Measurements from ENCODE around the gene RASL11B.
A peak's percentile ranks its signal among the peaks of the same experiment; 100 is the strongest.

RASL11B gene

DNA sequence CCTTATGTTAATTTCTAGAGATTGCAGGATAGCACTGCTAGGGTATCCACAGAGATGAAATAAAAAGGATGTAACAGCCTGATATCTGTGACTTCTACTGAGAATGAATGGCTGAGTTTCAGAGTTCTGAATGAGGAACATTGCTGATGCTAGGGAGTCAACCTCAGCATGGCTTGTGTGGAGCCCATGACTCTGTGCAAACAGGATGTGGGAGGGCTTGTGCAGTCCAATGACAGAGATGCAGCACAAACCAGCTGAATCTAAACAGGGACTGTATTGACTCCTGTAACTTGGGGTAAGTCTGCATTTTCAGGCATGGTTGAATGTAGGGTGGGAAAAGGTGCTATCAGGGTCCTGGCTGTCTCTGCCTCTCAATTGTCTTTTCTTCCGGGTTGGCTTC, 5.3 kb upstream of the RASL11B start:
- no peak for DNase-seq (ENCODE audit: extremely low read depth, low read depth)
- no peak for TF ChIP-seq CTCF (IDR thresholded peaks at IDR 0.05; ENCODE audit: low read depth, low read length)

DNA sequence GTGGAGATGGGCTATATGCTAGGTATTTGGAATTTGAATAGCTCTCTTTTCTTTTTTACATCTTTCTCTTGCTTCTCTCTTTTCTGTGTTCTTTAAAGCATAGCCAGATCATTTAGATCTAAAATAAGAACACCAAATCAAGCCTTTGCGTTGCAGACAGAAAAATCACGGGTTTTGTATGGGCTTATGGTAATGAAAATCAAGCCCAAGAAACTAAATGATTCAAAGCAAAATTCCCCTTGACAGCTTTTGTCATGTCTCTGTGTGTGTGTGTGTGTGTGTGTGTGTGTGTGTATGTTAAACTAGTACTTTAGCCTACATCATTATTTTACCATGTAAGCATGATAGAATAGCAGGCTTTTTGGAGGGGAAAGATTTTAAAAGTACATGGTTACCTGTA, 1.8 kb upstream of the RASL11B start:
- no peak for DNase-seq (ENCODE audit: extremely low read depth, low read depth)
- no peak for TF ChIP-seq CTCF (IDR thresholded peaks at IDR 0.05; ENCODE audit: low read depth, low read length)

GRCh38 chr4:52861171-52861823, 820 bp upstream of the RASL11B start:
- no peak for DNase-seq (ENCODE audit: extremely low read depth, low read depth)
- no peak for TF ChIP-seq CTCF (IDR thresholded peaks at IDR 0.05; ENCODE audit: low read depth, low read length)

GRCh38 chr4:52862639-52863161, 583 bp downstream of the RASL11B start:
- DNase-seq (ENCODE audit: extremely low read depth, low read depth), result no peak
- TF ChIP-seq CTCF (IDR thresholded peaks at IDR 0.05; ENCODE audit: low read depth, low read length), result no peak

DNA sequence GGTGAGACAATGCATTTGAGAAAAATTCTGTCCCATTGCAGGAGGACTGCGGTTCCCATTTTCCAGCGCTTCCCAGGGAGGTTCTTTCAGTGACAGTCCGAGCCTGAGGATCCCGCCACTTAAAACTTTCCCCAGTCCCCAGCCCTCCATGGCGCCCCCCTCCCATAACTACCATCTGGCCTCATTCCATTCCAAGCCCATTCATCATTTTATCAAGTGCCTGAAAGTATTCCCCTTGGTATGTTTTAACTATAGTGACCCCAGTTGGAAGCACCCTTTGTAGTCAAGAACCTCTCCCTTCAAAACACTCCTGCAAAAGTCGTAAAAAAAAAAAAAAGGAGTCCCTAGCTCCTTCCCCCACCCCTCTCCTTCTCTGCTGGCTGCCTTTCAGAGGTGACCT, 1.2 kb downstream of the RASL11B start:
- TF ChIP-seq CTCF (IDR thresholded peaks at IDR 0.05; ENCODE audit: low read depth, low read length), result no peak
- no peak for DNase-seq (ENCODE audit: extremely low read depth, low read depth)

DNA sequence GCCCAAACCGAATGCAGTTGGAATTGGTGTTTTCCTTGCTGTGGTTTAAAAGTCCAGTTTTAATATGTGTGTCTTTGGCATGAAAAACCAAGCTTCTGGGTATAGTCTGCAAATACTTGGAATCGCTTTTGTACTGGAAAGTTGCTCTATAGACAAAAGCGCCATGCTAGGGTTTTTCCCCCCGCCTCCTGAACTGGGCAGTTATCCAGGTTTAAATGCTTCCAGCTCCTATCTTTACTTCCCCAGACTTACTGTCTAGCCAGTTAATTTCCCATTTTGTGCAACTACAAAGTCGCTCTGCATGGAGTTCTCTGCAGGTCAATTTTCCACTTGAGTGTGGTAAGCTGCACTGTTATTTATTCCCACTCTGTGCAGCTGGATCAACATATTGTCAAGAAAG, 2.7 kb downstream of the RASL11B start:
- DNase-seq (ENCODE audit: extremely low read depth, low read depth), result peak; percentile 25
- no peak; the same call in 1 of the 2 replicates for TF ChIP-seq CTCF (IDR thresholded peaks at IDR 0.05; ENCODE audit: low read depth, low read length)

GRCh38 chr4:52865300-52865699, 3.2 kb downstream of the RASL11B start:
- no peak for TF ChIP-seq CTCF (IDR thresholded peaks at IDR 0.05; ENCODE audit: low read depth, low read length)
- no peak for DNase-seq (ENCODE audit: extremely low read depth, low read depth)

Data from AG09319 (cell line).